Uterus (tissue), 4 donors: ENCODE results near the gene DIAPH2. TPM values are rescaled to one million over a fixed set of nuclear protein-coding genes. Genes with fewer than 3 reads are reported as not detected.

Source experiments
- DNase-seq, 2 donors: peaks; one replicate each; pipeline ENCODE4 v3.0.0-alpha.2; 2019 to 2020
- H3K27ac ChIP-seq, 2 donors: fragments of 200-600 bp; sonication (generic); 1 replicate in 1 of 2; 2 replicates in 1 of 2; pipeline ENCODE4 v1.5.1; 2016 to 2018
- H3K27me3 ChIP-seq, 2 donors: fragments of 200-600 bp; sonication (generic); one replicate each; pipeline ENCODE4 v1.5.1; 2018 to 2019; ENCODE audit warnings: control low read depth in 1 of 2
- H3K36me3 ChIP-seq, 2 donors: fragments of 200-600 bp; sonication (generic); one replicate each; pipeline ENCODE4 v1.5.1; 2019; ENCODE audit warnings: control low read depth in 1 of 2
- H3K4me1 ChIP-seq, 2 donors: fragments of 200-600 bp; sonication (generic); one replicate each; pipeline ENCODE4 v1.5.1; 2018 to 2019; ENCODE audit warnings: control low read depth in 1 of 2
- H3K4me3 ChIP-seq, 2 donors: fragments of 200-600 bp; sonication (generic); 1 replicate in 1 of 2; 2 replicates in 1 of 2; pipeline ENCODE4 v1.5.1; 2018 to 2019; ENCODE audit warnings: mild to moderate bottlenecking in 1 of 2
- H3K9me3 ChIP-seq, 2 donors: fragments of 200-600 bp; sonication (generic); one replicate each; pipeline ENCODE4 v1.5.1; 2019; ENCODE audit warnings: control low read depth in 1 of 2
- CTCF ChIP-seq, 4 experiments: fragments of 200-600 bp in 2 of 4; fragments of 450-650 bp in 2 of 4; sonication (generic) in 2 of 4; IDR thresholded peaks; one replicate each; pipeline ENCODE4 v1.5.1; 2016 to 2019; ENCODE audit warnings: antibody characterized with exemption in 4 of 4, mild to moderate bottlenecking in 2 of 4, moderate library complexity in 1 of 4
- POLR2A ChIP-seq, 2 donors: fragments of 450-650 bp; IDR thresholded peaks; one replicate each; pipeline ENCODE4 v1.6.1; 2016; ENCODE audit warnings: antibody characterized with exemption in 2 of 2, mild to moderate bottlenecking in 1 of 2, moderate library complexity in 1 of 2
- intact Hi-C: fragments of 100-400 bp; cut with DNase I; formaldehyde crosslinking; loops from one replicate; pipeline ENCODE4 v1.15.1; 2023; ENCODE audit warnings: low total_unique reads
- total RNA-seq, 4 donors: library from RNA; depleted of rRNA in 3 of 4; stranded (reverse); fragments of >200 nt in 3 of 4; gene quantifications; one replicate each; pipeline versions ENCODE4 v1.1.0 to v1.2.4, GENCODE V29; 2014 to 2023
- donor health status: DM: yes; HTN: yes; CAD: no.

The DIAPH2 gene
- total RNA-seq, 4 donors from 2014 or later, result 16.7 to 41.5 (median 30.3) TPM

GRCh38 chrX:96861661-96862060, 177.0 kb downstream of the DIAPH2 start:
- Histone ChIP-seq H3K36me3 (no peaks in the 10 kb centered on the region), H3K4me1 (no peaks in the 10 kb centered on the region), H3K9me3 (no peaks in the 10 kb centered on the region), H3K4me3 (no peak overlapping the region), H3K27ac (no peak overlapping the region), H3K27me3 (no peaks in the 10 kb centered on the region)
- DNase-seq, result no peak
- TF ChIP-seq CTCF (IDR thresholded peaks at IDR 0.05) (no peak), POLR2A (IDR thresholded peaks at IDR 0.05) (no peak)
- intact Hi-C loops, result no loop called here

DNA sequence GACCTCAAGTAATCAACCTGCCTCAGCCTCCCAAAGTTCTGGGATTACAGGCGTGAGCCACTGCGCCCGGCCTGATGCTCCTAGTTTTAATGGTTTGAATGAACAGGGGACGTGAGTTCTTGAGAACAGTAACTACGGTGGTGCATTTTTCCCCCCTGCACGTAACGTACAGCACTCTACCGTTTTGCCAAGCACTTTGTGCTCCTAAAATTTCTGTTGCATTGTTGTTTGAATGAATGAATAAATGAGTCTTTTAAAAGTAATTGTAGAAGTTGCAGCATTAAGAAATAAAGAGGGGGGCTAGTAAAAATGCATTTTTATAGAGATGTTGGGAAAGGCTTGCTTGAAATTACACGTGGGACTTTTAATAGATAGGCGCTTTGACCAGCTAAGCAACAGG, 199.0 kb downstream of the DIAPH2 start, which contains the start of gene RPA4:
RPA4 (plus strand) TSS at position 301 of the 400 bp plus-strand sequence. CDS start 403 bp downstream, outside the sequence.
- no peak for DNase-seq
- Histone ChIP-seq H3K27ac (no peak within 1 kb of the TSS), H3K9me3 (no peaks in the 10 kb centered on the region), H3K4me1 (no peaks in the 10 kb centered on the region), H3K4me3 (no peak within 1 kb of the TSS), H3K27me3 (no peaks in the 10 kb centered on the region), H3K36me3 (no peaks in the 10 kb centered on the region)
- no peak for TF ChIP-seq CTCF (IDR thresholded peaks at IDR 0.05)
- TF ChIP-seq POLR2A (IDR thresholded peaks at IDR 0.05), result no peak
- intact Hi-C loops, result no loop called here

DNA sequence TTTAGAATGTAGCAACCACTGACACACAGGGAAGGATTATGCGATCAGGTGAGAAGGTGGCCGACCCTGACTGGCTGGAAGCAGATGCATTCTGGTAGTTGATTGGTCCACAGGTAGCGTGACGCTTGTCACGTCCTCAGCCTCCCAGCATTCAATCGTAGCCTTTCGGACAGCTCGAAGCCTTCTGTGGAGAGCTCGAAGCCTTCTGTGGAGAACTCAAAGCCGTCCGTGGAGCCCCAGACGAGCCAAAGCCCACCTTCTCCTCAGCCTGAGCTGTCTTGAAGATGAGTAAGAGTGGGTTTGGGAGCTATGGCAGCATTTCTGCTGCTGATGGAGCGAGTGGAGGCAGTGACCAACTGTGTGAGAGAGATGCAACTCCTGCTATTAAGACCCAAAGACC, 199.4 kb downstream of the DIAPH2 start:
- H3K4me3 ChIP-seq, result no peak overlapping the region
- intact Hi-C loops, result no loop called here
- no peaks in the 10 kb centered on the region for H3K4me1 ChIP-seq
- no peaks in the 10 kb centered on the region for H3K36me3 ChIP-seq
- no peak for TF ChIP-seq CTCF (IDR thresholded peaks at IDR 0.05)
- TF ChIP-seq POLR2A (IDR thresholded peaks at IDR 0.05), result no peak
- H3K27me3 ChIP-seq, result no peaks in the 10 kb centered on the region
- no peak overlapping the region for H3K27ac ChIP-seq
- DNase-seq, result no peak
- no peaks in the 10 kb centered on the region for H3K9me3 ChIP-seq

- no peak for TF ChIP-seq CTCF (IDR thresholded peaks at IDR 0.05)
- TF ChIP-seq POLR2A (IDR thresholded peaks at IDR 0.05), result no peak
- Histone ChIP-seq H3K4me3 (no peak overlapping the region), H3K27ac (no peak overlapping the region), H3K36me3 (no peaks in the 10 kb centered on the region), H3K9me3 (no peaks in the 10 kb centered on the region), H3K27me3 (no peaks in the 10 kb centered on the region), H3K4me1 (no peaks in the 10 kb centered on the region)
- intact Hi-C loops, result no loop called here
- DNase-seq, result no peak
These were observed 205.1 kb downstream of the DIAPH2 start for GRCh38 chrX:96889726-96890125.

GRCh38 chrX:96906741-96907140, 222.1 kb downstream of the DIAPH2 start:
- no peak for DNase-seq
- H3K27me3 ChIP-seq, result no peaks in the 10 kb centered on the region
- H3K36me3 ChIP-seq, result no peaks in the 10 kb centered on the region
- TF ChIP-seq CTCF (IDR thresholded peaks at IDR 0.05) (no peak), POLR2A (IDR thresholded peaks at IDR 0.05) (no peak)
- H3K27ac ChIP-seq, result peak overlapping the region in 1 of 2 donors; percentile 2
- peaks cover 0 to 8% of the 10 kb centered on the region in 2 donors for H3K4me1 ChIP-seq
- no peaks in the 10 kb centered on the region for H3K9me3 ChIP-seq
- intact Hi-C loops, result no loop called here
- H3K4me3 ChIP-seq, result no peak overlapping the region
